Activated B cell treated with CpG ODN at 0.5 μM for 24 hours (primary cell): ENCODE results near the gene AVP. TPM values are rescaled to one million over a fixed set of nuclear protein-coding genes. Genes with fewer than 3 reads are reported as not detected.
"Not testable (repeated sequence)": the region's sequence is repeated elsewhere in the genome, so short reads cannot be mapped to it uniquely, and the experiment has no call there.

Experiments
- ATAC-seq: fragments of 200-7000 bp; cut with Tn5 transposase; one replicate; pipeline ENCODE4 v1.10.0; 2021; ENCODE audit warnings: low read depth, mild to moderate bottlenecking, moderate library complexity
- CTCF ChIA-PET: fragments of 350-600 bp; sonication (Branson Sonifier 250); formaldehyde crosslinking; loops from one replicate; lab custom pipeline; 2021; ENCODE audit warnings: antibody characterized with exemption; lab: Charles Lee
- POLR2A ChIA-PET: fragments of 350-600 bp; sonication (Branson Sonifier 250); formaldehyde crosslinking; loops from one replicate; lab custom pipeline; 2021; ENCODE audit warnings: antibody characterized with exemption; lab: Charles Lee
- DNase-seq: peaks from one replicate; pipeline ENCODE4 v3.0.0; 2022
- H3K27ac Mint-ChIP-seq: one replicate; pipeline ENCODE4 v1.8.0; 2020; ENCODE audit warnings: mixed read lengths
- H3K27me3 Mint-ChIP-seq: one replicate; pipeline ENCODE4 v1.8.0; 2021; ENCODE audit warnings: mixed read lengths
- H3K36me3 Mint-ChIP-seq: one replicate; pipeline ENCODE4 v1.8.0; 2021; ENCODE audit warnings: low read depth, mixed read lengths
- H3K4me1 Mint-ChIP-seq: one replicate; pipeline ENCODE4 v1.8.0; 2021; ENCODE audit warnings: mixed read lengths
- H3K4me3 Mint-ChIP-seq: one replicate; pipeline ENCODE4 v1.8.0; 2020; ENCODE audit warnings: mild to moderate bottlenecking, mixed read lengths
- H3K9me3 Mint-ChIP-seq: one replicate; pipeline ENCODE4 v1.8.0; 2020; ENCODE audit warnings: mixed read lengths
- CTCF ChIP-seq: fragments of 200-600 bp; IDR thresholded peaks from one replicate; pipeline ENCODE4 v1.8.0; 2022; ENCODE audit warnings: antibody characterized with exemption, mild to moderate bottlenecking
- intact Hi-C: fragments of 100-400 bp; cut with micrococcal nuclease; formaldehyde crosslinking; loops from one replicate; pipeline ENCODE4 v1.15.1; 2024
- total RNA-seq: library from RNA; stranded (reverse); gene quantifications from 2 replicates; pipeline ENCODE4 v1.2.3, GENCODE V29; 2022

AVP gene
- total RNA-seq, 1 donor from 2014 or later, result not detected

DNA sequence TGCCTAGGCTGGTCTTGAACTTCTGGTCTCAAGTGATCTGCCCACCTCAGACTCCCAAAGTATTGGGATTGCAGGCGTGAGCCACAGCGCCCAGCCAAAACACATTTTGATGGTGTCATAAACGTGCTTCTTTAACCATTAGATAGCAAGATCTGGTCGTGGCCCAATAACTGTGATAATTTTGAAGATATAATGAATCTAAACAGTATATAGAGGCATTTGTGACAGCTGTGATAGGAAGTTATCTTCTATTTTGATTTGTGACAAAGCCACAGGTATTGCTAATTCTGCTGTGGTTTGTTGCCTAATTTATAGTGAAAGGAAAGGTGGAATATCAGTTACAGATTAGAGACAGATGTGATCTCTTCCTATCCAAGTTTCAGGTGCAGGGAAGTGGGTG lies 13.8 kb downstream of the AVP start:
- Mint-ChIP-seq H3K27ac (peak overlapping the region; percentile 18), H3K4me1 (peaks cover 44% of the 10 kb centered on the region), H3K36me3 (no peaks in the 10 kb centered on the region), H3K27me3 (peaks cover 6% of the 10 kb centered on the region), H3K4me3 (peak overlapping the region; percentile 81), H3K9me3 (no peaks in the 10 kb centered on the region)
- POLR2A ChIA-PET, result interaction anchor here (1.5 kb wide), 1 partner anchor 419 kb away, joined by 3 read pairs; the partner anchor contains the start of gene NOP56
- ATAC-seq, result no peak
- TF ChIP-seq CTCF, result no peak
- intact Hi-C loops, result no loop called here
- DNase-seq, result no peak
- CTCF ChIA-PET, result no interaction called here

DNA sequence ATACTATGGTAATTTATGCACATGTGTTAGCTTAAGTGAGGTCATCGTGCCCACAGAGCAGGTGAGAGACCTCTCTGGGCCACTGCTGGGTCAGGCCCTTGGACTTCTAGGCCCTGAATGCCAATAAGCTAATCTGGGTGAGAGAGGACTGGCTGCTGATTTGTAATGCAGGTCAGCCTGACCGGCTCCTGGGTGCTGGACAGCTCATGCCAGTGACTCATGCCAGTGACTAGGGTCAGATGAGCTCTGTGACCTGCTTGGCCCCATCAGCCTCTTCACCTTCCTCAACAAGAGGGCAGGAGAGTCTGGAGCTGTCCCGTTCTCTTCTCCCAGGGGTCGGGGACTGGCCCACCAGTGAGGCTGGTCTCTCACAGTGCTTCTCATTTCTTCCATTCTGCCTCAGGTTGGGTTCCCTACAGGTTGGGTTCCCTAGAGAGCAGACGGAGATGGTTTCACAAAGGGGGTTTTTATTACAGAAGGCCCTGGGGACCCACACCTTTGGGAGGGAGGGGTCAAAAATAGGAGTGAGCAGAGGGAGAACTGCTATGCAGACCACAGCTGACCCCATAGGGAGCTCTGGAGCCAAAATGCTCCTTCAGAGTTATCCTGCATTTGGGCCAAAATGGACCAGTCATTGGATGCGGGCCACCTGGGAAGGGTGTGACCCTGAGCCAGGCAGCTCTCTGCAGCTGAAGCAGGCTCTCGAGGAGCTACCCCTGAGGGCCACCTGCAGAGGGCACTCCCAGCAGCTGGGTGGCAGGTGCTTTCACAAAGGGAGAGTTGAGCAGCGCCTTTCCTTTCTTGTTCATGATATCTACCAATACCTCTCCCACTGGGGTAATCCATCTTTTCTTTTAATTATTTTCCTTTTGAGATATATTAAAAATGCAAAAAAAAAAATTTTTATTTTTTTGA lies 15.3 kb downstream of the AVP start:
- no peaks in the 10 kb centered on the region for H3K36me3 Mint-ChIP-seq
- peak; percentile 18 for ATAC-seq
- ChIA-PET CTCF (interaction anchor here (0.5 kb wide), 1 partner anchor 625 kb away, joined by 3 read pairs; no protein-coding TSS in a partner anchor), POLR2A (no interaction called here)
- peaks cover 52% of the 10 kb centered on the region for H3K4me1 Mint-ChIP-seq
- no peak for DNase-seq
- no peak overlapping the region for H3K27ac Mint-ChIP-seq
- H3K27me3 Mint-ChIP-seq, result peaks cover 4% of the 10 kb centered on the region
- no peaks in the 10 kb centered on the region for H3K9me3 Mint-ChIP-seq
- no peak overlapping the region for H3K4me3 Mint-ChIP-seq
- TF ChIP-seq CTCF, result no peak
- intact Hi-C loops, result loop anchor here (1.0 kb wide), 1 partner anchor 46 kb away; no protein-coding TSS in a partner anchor

GRCh38 chr20:3068075-3068474 lies 16.4 kb downstream of the AVP start:
- Mint-ChIP-seq H3K4me3 (no peak overlapping the region), H3K27ac (peak overlapping the region; percentile 7), H3K27me3 (peaks cover 4% of the 10 kb centered on the region), H3K36me3 (no peaks in the 10 kb centered on the region), H3K9me3 (no peaks in the 10 kb centered on the region), H3K4me1 (peaks cover 52% of the 10 kb centered on the region)
- CTCF ChIA-PET, result no interaction called here
- no peak for DNase-seq
- POLR2A ChIA-PET, result no interaction called here
- ATAC-seq, result no peak
- intact Hi-C loops, result no loop called here
- TF ChIP-seq CTCF, result no peak

GRCh38 chr20:3067139-3068014 lies 17.1 kb downstream of the AVP start:
- DNase-seq (no peak), ATAC-seq (no peak)
- Mint-ChIP-seq H3K4me3 (no peak overlapping the region), H3K27me3 (peaks cover 4% of the 10 kb centered on the region), H3K4me1 (peaks cover 48% of the 10 kb centered on the region), H3K9me3 (no peaks in the 10 kb centered on the region), H3K36me3 (no peaks in the 10 kb centered on the region), H3K27ac (peak overlapping the region; percentile 46)
- POLR2A ChIA-PET, result no interaction called here
- CTCF ChIA-PET, result no interaction called here
- intact Hi-C loops, result no loop called here
- TF ChIP-seq CTCF, result no peak

- POLR2A ChIA-PET, ATAC-seq, intact Hi-C loops, H3K27me3 Mint-ChIP-seq, DNase-seq, H3K36me3 Mint-ChIP-seq, H3K27ac Mint-ChIP-seq, H3K4me3 Mint-ChIP-seq, H3K9me3 Mint-ChIP-seq, CTCF ChIA-PET: not testable (repeated sequence)
- H3K4me1 Mint-ChIP-seq, result peaks cover 32% of the 10 kb centered on the region
Observed at GRCh38 chr20:3064119-3064518, 20.4 kb downstream of the AVP start.
